ENCODE results near the gene KIF5B. TPM values are rescaled to one million over a fixed set of nuclear protein-coding genes. Genes with fewer than 3 reads are reported as not detected.
A peak's percentile ranks its signal among the peaks of the same experiment; 100 is the strongest.
"Not testable (repeated sequence)": the region's sequence is repeated elsewhere in the genome, so short reads cannot be mapped to it uniquely, and the experiment has no call there.

The KIF5B gene
- total and polyA plus RNA-seq, 2 donors (not counting 1 experiment from before 2014, with no cell fraction given) = 9.5 to 44.1 TPM

GRCh38 chr10:32047881-32048280 is 8.3 kb downstream of the KIF5B start:
- no peaks in the 10 kb centered on the region for H3K27me3 Mint-ChIP-seq
- Histone ChIP-seq H3K4me1 (ENCODE audit: control insufficient read depth in 2 of 2, insufficient read depth in 2 of 2, low read length in 2 of 2) (peaks cover 15 to 32% of the 10 kb centered on the region in 2 donors), H4K20me1 (ENCODE audit: control insufficient read depth, insufficient read depth, low read length, poor library complexity, severe bottlenecking) (peaks cover 99% of the 10 kb centered on the region), H2AFZ (ENCODE audit: insufficient read depth, low read depth, low read length, poor library complexity, severe bottlenecking) (no peak overlapping the region), H3K9ac (ENCODE audit: low read length) (no peak overlapping the region), H3K4me3 (ENCODE audit: control extremely low read depth in 1 of 5, extremely low read depth in 1 of 5, insufficient read depth in 1 of 5, low read depth in 2 of 5, low read length in 4 of 5) (no peak overlapping the region), H3K9me3 (ENCODE audit: control extremely low read depth in 1 of 3, control insufficient read depth in 2 of 3, insufficient read depth in 1 of 3, low read length in 2 of 3) (no peaks in the 10 kb centered on the region), H3K36me3 (replicated peaks in 1 of 2; ENCODE audit: control extremely low read depth in 1 of 2, control insufficient read depth in 1 of 2, extremely low read depth in 1 of 2, insufficient read depth in 2 of 2, low read length in 1 of 2) (peaks cover 18 to 48% of the 10 kb centered on the region in 2 experiments), H3K79me2 (ENCODE audit: control insufficient read depth, insufficient read depth, low read length) (peaks cover 97% of the 10 kb centered on the region), H3K27me3 (replicated peaks in 1 of 4; ENCODE audit: control extremely low read depth in 1 of 4, control insufficient read depth in 3 of 4, insufficient read depth in 4 of 4, low read length in 3 of 4) (no peaks in the 10 kb centered on the region), H3K4me2 (replicated peaks; ENCODE audit: low read depth, low read length, poor library complexity, severe bottlenecking) (no peak overlapping the region), H3K27ac (ENCODE audit: low read length in 2 of 2) (no peak overlapping the region)
- ATAC-seq (ENCODE audit: low read depth) = no peak
- no peak overlapping the region for H3K4me3 Mint-ChIP-seq
- no peaks in the 10 kb centered on the region for H3K9me3 Mint-ChIP-seq (ENCODE audit: insufficient read depth)
- POLR2A ChIA-PET = no interaction called here
- H3K4me1 Mint-ChIP-seq = peaks cover 69% of the 10 kb centered on the region
- intact Hi-C loops (cut with micrococcal nuclease) = loop anchor here (5.0 kb wide), 1 partner anchor 36 kb away; no protein-coding TSS in a partner anchor
- CTCF ChIA-PET = no interaction called here
- TF ChIP-seq CTCF (IDR thresholded peaks at IDR 0.05) (no peak), EZH2 (IDR thresholded peaks at IDR 0.05; ENCODE audit: borderline replicate concordance, insufficient read depth, low read depth, low read length, poor library complexity, severe bottlenecking) (no peak)
- no peak overlapping the region for H3K27ac Mint-ChIP-seq
- no peak for DNase-seq

- Mint-ChIP-seq H3K4me3 (no peak overlapping the region), H3K9me3 (ENCODE audit: insufficient read depth) (no peaks in the 10 kb centered on the region), H3K4me1 (peaks cover 65% of the 10 kb centered on the region), H3K27ac (no peak overlapping the region), H3K27me3 (no peaks in the 10 kb centered on the region)
- no CpG with 5 or more reads among the region's 3 CpGs for WGBS (ENCODE audit: insufficient coverage)
- Histone ChIP-seq H3K4me3 (ENCODE audit: control extremely low read depth in 1 of 5, extremely low read depth in 1 of 5, insufficient read depth in 1 of 5, low read depth in 2 of 5, low read length in 4 of 5) (no peak overlapping the region), H3K4me1 (ENCODE audit: control insufficient read depth in 2 of 2, insufficient read depth in 2 of 2, low read length in 2 of 2) (peaks cover 7 to 15% of the 10 kb centered on the region in 2 donors), H3K27me3 (replicated peaks in 1 of 4; ENCODE audit: control extremely low read depth in 1 of 4, control insufficient read depth in 3 of 4, insufficient read depth in 4 of 4, low read length in 3 of 4) (no peaks in the 10 kb centered on the region), H3K9me3 (ENCODE audit: control extremely low read depth in 1 of 3, control insufficient read depth in 2 of 3, insufficient read depth in 1 of 3, low read length in 2 of 3) (no peaks in the 10 kb centered on the region), H3K4me2 (replicated peaks; ENCODE audit: low read depth, low read length, poor library complexity, severe bottlenecking) (no peak overlapping the region), H3K27ac (ENCODE audit: low read length in 2 of 2) (no peak overlapping the region), H4K20me1 (ENCODE audit: control insufficient read depth, insufficient read depth, low read length, poor library complexity, severe bottlenecking) (peaks cover 97% of the 10 kb centered on the region), H3K9ac (ENCODE audit: low read length) (no peak overlapping the region), H3K36me3 (replicated peaks in 1 of 2; ENCODE audit: control extremely low read depth in 1 of 2, control insufficient read depth in 1 of 2, extremely low read depth in 1 of 2, insufficient read depth in 2 of 2, low read length in 1 of 2) (peaks cover 16 to 53% of the 10 kb centered on the region in 2 experiments), H3K79me2 (ENCODE audit: control insufficient read depth, insufficient read depth, low read length) (peaks cover 96% of the 10 kb centered on the region), H2AFZ (ENCODE audit: insufficient read depth, low read depth, low read length, poor library complexity, severe bottlenecking) (no peak overlapping the region)
- DNase-seq = no peak
- CTCF ChIA-PET = no interaction called here
- intact Hi-C loops (cut with micrococcal nuclease) = loop anchor here (5.0 kb wide), 1 partner anchor 34 kb away; no protein-coding TSS in a partner anchor
- POLR2A ChIA-PET = no interaction called here
- ATAC-seq (ENCODE audit: low read depth) = no peak
- TF ChIP-seq CTCF (IDR thresholded peaks at IDR 0.05) = no peak
- no peak for TF ChIP-seq EZH2 (IDR thresholded peaks at IDR 0.05; ENCODE audit: borderline replicate concordance, insufficient read depth, low read depth, low read length, poor library complexity, severe bottlenecking)
Observed at GRCh38 chr10:32046151-32046550, 10.1 kb downstream of the KIF5B start.

- H3K4me3 Mint-ChIP-seq; H3K27ac Mint-ChIP-seq; DNase-seq; POLR2A ChIA-PET; H3K27me3 ChIP-seq (replicated peaks in 1 of 4; ENCODE audit: control extremely low read depth in 1 of 4, control insufficient read depth in 3 of 4, insufficient read depth in 4 of 4, low read length in 3 of 4); H3K9me3 ChIP-seq (ENCODE audit: control extremely low read depth in 1 of 3, control insufficient read depth in 2 of 3, insufficient read depth in 1 of 3, low read length in 2 of 3); H3K9ac ChIP-seq (ENCODE audit: low read length); H2AFZ ChIP-seq (ENCODE audit: insufficient read depth, low read depth, low read length, poor library complexity, severe bottlenecking); H3K27me3 Mint-ChIP-seq; H3K4me1 ChIP-seq (ENCODE audit: control insufficient read depth in 2 of 2, insufficient read depth in 2 of 2, low read length in 2 of 2); H3K9me3 Mint-ChIP-seq (ENCODE audit: insufficient read depth); H3K4me3 ChIP-seq (ENCODE audit: control extremely low read depth in 1 of 5, extremely low read depth in 1 of 5, insufficient read depth in 1 of 5, low read depth in 2 of 5, low read length in 4 of 5); H3K4me2 ChIP-seq (replicated peaks; ENCODE audit: low read depth, low read length, poor library complexity, severe bottlenecking); ATAC-seq (ENCODE audit: low read depth): not testable (repeated sequence)
- Histone ChIP-seq H3K36me3 (replicated peaks in 1 of 2; ENCODE audit: control extremely low read depth in 1 of 2, control insufficient read depth in 1 of 2, extremely low read depth in 1 of 2, insufficient read depth in 2 of 2, low read length in 1 of 2) (peaks cover 14 to 58% of the 10 kb centered on the region in 2 experiments), H4K20me1 (ENCODE audit: control insufficient read depth, insufficient read depth, low read length, poor library complexity, severe bottlenecking) (peaks cover 89% of the 10 kb centered on the region), H3K79me2 (ENCODE audit: control insufficient read depth, insufficient read depth, low read length) (peaks cover 79% of the 10 kb centered on the region), H3K27ac (ENCODE audit: low read length in 2 of 2) (peak overlapping the region in 1 of 2 donors; percentile 24)
- WGBS (ENCODE audit: insufficient coverage) = 96% methylated on average over 4 of the region's 8 CpGs
- H3K4me1 Mint-ChIP-seq = peaks cover 42% of the 10 kb centered on the region
- CTCF ChIA-PET = interaction anchor here (1.3 kb wide), 1 partner anchor 181 kb away, joined by 4 read pairs; no protein-coding TSS in a partner anchor
- intact Hi-C loops (cut with micrococcal nuclease) = loop anchor here (2.0 kb wide), 1 partner anchor 14 kb away; the partner anchor contains the start of gene KIF5B
Observed at GRCh38 chr10:32042730-32043129, 13.5 kb downstream of the KIF5B start.
